GM06990 (cell line): ENCODE data around the gene CCDC85C.

Experiments used
- DNase-seq: peaks from one replicate; pipeline ENCODE4 v3.0.0-alpha.2; 2011; ENCODE audit not compliant: insufficient read length; ENCODE audit errors: extremely low read depth
- H3K27me3 ChIP-seq: replicated peaks from 2 replicates; pipeline ENCODE4 v1.6.0; 2011; ENCODE audit warnings: low read length; ENCODE audit not compliant: control insufficient read depth, insufficient read depth
- H3K36me3 ChIP-seq: 2 replicates; pipeline ENCODE4 v1.5.1; 2011; ENCODE audit warnings: low read length; ENCODE audit not compliant: control insufficient read depth, insufficient read depth
- H3K4me3 ChIP-seq: replicated peaks from 2 replicates; pipeline ENCODE4 v1.5.1; 2011; ENCODE audit warnings: low read depth, mild to moderate bottlenecking, control low read depth, low read length
- TF ChIP-seq, protein P1 (sequence below): IDR thresholded peaks from 2 replicates; pipeline ENCODE4 v1.5.1; 2011; ENCODE audit warnings: low read length, control low read depth, mild to moderate bottlenecking, inconsistent platforms; ENCODE audit not compliant: insufficient read depth, poor library complexity, severe bottlenecking

The CCDC85C gene

GRCh38 chr14:99535448-99535847 is 68.6 kb downstream of the CCDC85C start:
- no peak overlapping the region for H3K4me3 ChIP-seq
- no peaks in the 10 kb centered on the region for H3K36me3 ChIP-seq
- TF ChIP-seq, protein P1, sequence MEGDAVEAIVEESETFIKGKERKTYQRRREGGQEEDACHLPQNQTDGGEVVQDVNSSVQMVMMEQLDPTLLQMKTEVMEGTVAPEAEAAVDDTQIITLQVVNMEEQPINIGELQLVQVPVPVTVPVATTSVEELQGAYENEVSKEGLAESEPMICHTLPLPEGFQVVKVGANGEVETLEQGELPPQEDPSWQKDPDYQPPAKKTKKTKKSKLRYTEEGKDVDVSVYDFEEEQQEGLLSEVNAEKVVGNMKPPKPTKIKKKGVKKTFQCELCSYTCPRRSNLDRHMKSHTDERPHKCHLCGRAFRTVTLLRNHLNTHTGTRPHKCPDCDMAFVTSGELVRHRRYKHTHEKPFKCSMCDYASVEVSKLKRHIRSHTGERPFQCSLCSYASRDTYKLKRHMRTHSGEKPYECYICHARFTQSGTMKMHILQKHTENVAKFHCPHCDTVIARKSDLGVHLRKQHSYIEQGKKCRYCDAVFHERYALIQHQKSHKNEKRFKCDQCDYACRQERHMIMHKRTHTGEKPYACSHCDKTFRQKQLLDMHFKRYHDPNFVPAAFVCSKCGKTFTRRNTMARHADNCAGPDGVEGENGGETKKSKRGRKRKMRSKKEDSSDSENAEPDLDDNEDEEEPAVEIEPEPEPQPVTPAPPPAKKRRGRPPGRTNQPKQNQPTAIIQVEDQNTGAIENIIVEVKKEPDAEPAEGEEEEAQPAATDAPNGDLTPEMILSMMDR: no peak
- H3K27me3 ChIP-seq: peaks cover 4% of the 10 kb centered on the region; the same call in 1 of the 2 replicates
- DNase-seq: no peak

GRCh38 chr14:99534863-99535262 is 69.1 kb downstream of the CCDC85C start:
- peaks cover 4% of the 10 kb centered on the region; the same call in 1 of the 2 replicates for H3K27me3 ChIP-seq
- no peak for DNase-seq
- TF ChIP-seq, protein P1: no peak

GRCh38 chr14:99534333-99534732 is 69.7 kb downstream of the CCDC85C start:
- Histone ChIP-seq H3K4me3 (no peak overlapping the region), H3K27me3 (peaks cover 4% of the 10 kb centered on the region; the same call in 1 of the 2 replicates), H3K36me3 (no peaks in the 10 kb centered on the region)
- DNase-seq: no peak
- TF ChIP-seq, protein P1: no peak

More at GRCh38 chr14:99534863-99535262, 69.1 kb downstream of the CCDC85C start:
- no peaks in the 10 kb centered on the region for H3K36me3 ChIP-seq
- no peak overlapping the region for H3K4me3 ChIP-seq

DNA sequence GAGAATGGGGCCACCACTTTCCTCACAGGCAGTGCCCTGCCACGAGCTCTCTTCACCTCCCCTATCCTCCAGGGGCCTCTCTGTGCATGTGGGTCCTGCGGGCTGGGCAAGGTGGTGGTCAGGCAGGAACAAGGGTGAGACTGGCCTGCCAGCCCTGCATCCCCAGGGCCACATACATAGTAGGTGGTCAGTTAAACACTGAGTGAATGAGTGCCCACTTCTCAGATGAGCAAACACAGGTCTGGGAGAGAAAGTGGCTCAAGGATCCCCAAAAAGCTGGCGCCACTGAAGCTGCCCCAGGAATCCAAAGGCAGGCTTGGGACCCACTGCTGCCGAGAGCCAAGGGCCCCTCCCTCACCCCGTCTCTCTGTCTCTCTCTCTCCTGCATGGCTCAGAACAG is 71.7 kb downstream of the CCDC85C start:
- no peak for DNase-seq
- Histone ChIP-seq H3K4me3 (no peak overlapping the region), H3K36me3 (no peaks in the 10 kb centered on the region), H3K27me3 (peaks cover 4% of the 10 kb centered on the region; the same call in 1 of the 2 replicates)
- TF ChIP-seq, protein P1: no peak

GRCh38 chr14:99531251-99532096 is 72.5 kb downstream of the CCDC85C start:
- TF ChIP-seq, protein P1: no peak
- Histone ChIP-seq H3K4me3 (no peak overlapping the region), H3K27me3 (peaks cover 4% of the 10 kb centered on the region; the same call in 1 of the 2 replicates), H3K36me3 (no peaks in the 10 kb centered on the region)
- no peak for DNase-seq
